HEK293T (cell line): ENCODE measurements around the gene CD47.

ENCODE experiments used
- CTCF ChIA-PET: fragments of 350-600 bp; formaldehyde crosslinking; extraction: SDS; loops from one replicate; lab custom pipeline; 2021; ENCODE audit warnings: antibody characterized with exemption, inconsistent platforms; lab: Yijun Ruan, JAX
- POLR2A ChIA-PET: fragments of 350-600 bp; formaldehyde crosslinking; extraction: SDS; loops from one replicate; lab custom pipeline; 2020; ENCODE audit warnings: antibody characterized with exemption, inconsistent platforms; lab: Yijun Ruan, JAX
- DNase-seq: peaks from one replicate; pipeline ENCODE4 v3.0.0; 2012; ENCODE audit warnings: mixed read lengths; ENCODE audit errors: extremely low spot score
- ARNT ChIP-seq: fragments of 450-650 bp; IDR thresholded peaks from 2 replicates; pipeline ENCODE4 v1.6.1; 2017; ENCODE audit warnings: mild to moderate bottlenecking
- BHLHE40 ChIP-seq: fragments of 450-650 bp; IDR thresholded peaks from 2 replicates; pipeline ENCODE4 v1.6.1; 2016; ENCODE audit warnings: mild to moderate bottlenecking, moderate library complexity, borderline replicate concordance
- CTBP1 ChIP-seq: fragments of 450-650 bp; IDR thresholded peaks from 2 replicates; pipeline ENCODE4 v1.6.1; 2016; ENCODE audit warnings: borderline replicate concordance
- ELF4 ChIP-seq: fragments of 450-650 bp; IDR thresholded peaks from 2 replicates; pipeline ENCODE4 v1.6.1; 2017; ENCODE audit warnings: antibody characterized with exemption
- FOXA1 ChIP-seq: fragments of 450-650 bp; IDR thresholded peaks from 2 replicates; pipeline ENCODE4 v1.6.1; 2016; ENCODE audit warnings: mild to moderate bottlenecking
- FOXK2 ChIP-seq: fragments of 450-650 bp; IDR thresholded peaks from 2 replicates; pipeline ENCODE4 v1.6.1; 2016; ENCODE audit warnings: mild to moderate bottlenecking
- FOXM1 ChIP-seq: fragments of 450-650 bp; IDR thresholded peaks from 2 replicates; pipeline ENCODE4 v1.6.1; 2017; ENCODE audit warnings: mild to moderate bottlenecking, borderline replicate concordance
- HDGF ChIP-seq: fragments of 450-650 bp; IDR thresholded peaks from 2 replicates; pipeline ENCODE4 v1.6.1; 2017; ENCODE audit warnings: antibody characterized with exemption, borderline replicate concordance
- L3MBTL2 ChIP-seq: fragments of 450-650 bp; conservative IDR thresholded peaks from 2 replicates; pipeline ENCODE4 v1.6.1; 2016; ENCODE audit warnings: mild to moderate bottlenecking
- LEF1 ChIP-seq: fragments of 450-650 bp; IDR thresholded peaks from 2 replicates; pipeline ENCODE4 v1.6.1; 2017; ENCODE audit warnings: mild to moderate bottlenecking, borderline replicate concordance
- NFRKB ChIP-seq: fragments of 450-650 bp; IDR thresholded peaks from 2 replicates; pipeline ENCODE4 v1.6.1; 2016; ENCODE audit warnings: mild to moderate bottlenecking, moderate library complexity
- PKNOX1 ChIP-seq: fragments of 450-650 bp; IDR thresholded peaks from 2 replicates; pipeline ENCODE4 v1.6.1; 2016
- SP1 ChIP-seq: fragments of 450-650 bp; IDR thresholded peaks from 2 replicates; pipeline ENCODE4 v1.6.1; 2017
- SUZ12 ChIP-seq: fragments of 450-650 bp; IDR thresholded peaks from 2 replicates; pipeline ENCODE4 v1.6.1; 2016; ENCODE audit warnings: mild to moderate bottlenecking
- TARDBP ChIP-seq: fragments of 450-650 bp; IDR thresholded peaks from 2 replicates; pipeline ENCODE4 v1.6.1; 2016
- ZNF384 ChIP-seq: fragments of 450-650 bp; IDR thresholded peaks from 2 replicates; pipeline ENCODE4 v1.6.1; 2016

The CD47 gene

GRCh38 chr3:108060331-108060730 lies 30.5 kb downstream of the CD47 start:
- TF ChIP-seq CTBP1 (no peak), FOXM1 (no peak), PKNOX1 (no peak), L3MBTL2 (no peak), HDGF (no peak), FOXA1 (no peak), SUZ12 (no peak), ELF4 (no peak), LEF1 (no peak), ZNF384 (no peak), TARDBP (no peak), BHLHE40 (no peak), SP1 (no peak), ARNT (no peak)
- ChIA-PET CTCF (no interaction called here), POLR2A (no interaction called here)
- no peak for DNase-seq

- CTCF ChIA-PET: no interaction called here
- POLR2A ChIA-PET: no interaction called here
- DNase-seq: no peak
- TF ChIP-seq SUZ12 (no peak), L3MBTL2 (no peak), HDGF (no peak), LEF1 (no peak), FOXK2 (no peak), TARDBP (no peak), SP1 (no peak), BHLHE40 (no peak)
Observed at GRCh38 chr3:108055931-108056330, 34.9 kb downstream of the CD47 start.

GRCh38 chr3:108054935-108055334 lies 35.9 kb downstream of the CD47 start:
- ChIA-PET CTCF (no interaction called here), POLR2A (no interaction called here)
- no peak for TF ChIP-seq CTBP1
- TF ChIP-seq HDGF: no peak
- no peak for TF ChIP-seq ELF4
- TF ChIP-seq SUZ12: no peak
- TF ChIP-seq SP1: no peak
- no peak for TF ChIP-seq FOXK2
- no peak for TF ChIP-seq LEF1
- TF ChIP-seq FOXA1: no peak
- DNase-seq: no peak

GRCh38 chr3:108053483-108053882 lies 37.3 kb downstream of the CD47 start:
- ChIA-PET CTCF (interaction anchor here (0.7 kb wide), 1 partner anchor 10 kb away, joined by 3 read pairs; no protein-coding TSS in a partner anchor), POLR2A (no interaction called here)
- no peak for DNase-seq
- no peak for TF ChIP-seq ARNT
- no peak for TF ChIP-seq LEF1
- TF ChIP-seq SP1: no peak
- TF ChIP-seq L3MBTL2: no peak
- no peak for TF ChIP-seq PKNOX1
- no peak for TF ChIP-seq FOXA1
- no peak for TF ChIP-seq HDGF
- no peak for TF ChIP-seq NFRKB
- no peak for TF ChIP-seq TARDBP
- no peak for TF ChIP-seq FOXK2
- no peak for TF ChIP-seq ELF4
- TF ChIP-seq ZNF384: no peak
- TF ChIP-seq FOXM1: no peak
- no peak for TF ChIP-seq BHLHE40
- no peak for TF ChIP-seq SUZ12
- no peak for TF ChIP-seq CTBP1

GRCh38 chr3:108053067-108053466 lies 37.8 kb downstream of the CD47 start:
- DNase-seq: no peak
- ChIA-PET CTCF (interaction anchor here (0.7 kb wide), 1 partner anchor 10 kb away, joined by 3 read pairs; no protein-coding TSS in a partner anchor), POLR2A (no interaction called here)
- no peak for TF ChIP-seq BHLHE40
- no peak for TF ChIP-seq ZNF384
- TF ChIP-seq FOXM1: no peak
- TF ChIP-seq LEF1: no peak
- no peak for TF ChIP-seq ELF4
- TF ChIP-seq CTBP1: no peak
- TF ChIP-seq ARNT: no peak
- no peak for TF ChIP-seq HDGF
- no peak for TF ChIP-seq SUZ12

GRCh38 chr3:108051005-108051404 lies 39.8 kb downstream of the CD47 start:
- TF ChIP-seq L3MBTL2: no peak
- TF ChIP-seq LEF1: no peak
- no peak for TF ChIP-seq TARDBP
- TF ChIP-seq FOXK2: no peak
- TF ChIP-seq SP1: no peak
- TF ChIP-seq ZNF384: no peak
- TF ChIP-seq HDGF: no peak
- CTCF ChIA-PET: no interaction called here
- POLR2A ChIA-PET: no interaction called here
- DNase-seq: no peak

GRCh38 chr3:108047987-108048386 lies 42.8 kb downstream of the CD47 start:
- CTCF ChIA-PET: interaction anchor here (0.7 kb wide), 1 partner anchor 121 kb away, joined by 3 read pairs; no protein-coding TSS in a partner anchor
- no peak for DNase-seq
- TF ChIP-seq HDGF: no peak
- TF ChIP-seq SUZ12: no peak
- TF ChIP-seq ARNT: no peak
- no peak for TF ChIP-seq PKNOX1
- no peak for TF ChIP-seq CTBP1
- no peak for TF ChIP-seq LEF1
- TF ChIP-seq ZNF384: no peak
- no peak for TF ChIP-seq BHLHE40
- POLR2A ChIA-PET: no interaction called here
